Esophagus squamous epithelium (tissue), 5 donors: ENCODE data around the gene TSR3. TPM values are rescaled to one million over a fixed set of nuclear protein-coding genes. Genes with fewer than 3 reads are reported as not detected.

Source experiments
- DNase-seq: peaks from one replicate; lab custom pipeline; 2025; lab: John Stamatoyannopoulos, UW
- H3K27ac ChIP-seq, 4 donors: fragments of 200-600 bp; sonication (generic); one replicate each; pipeline ENCODE4 v1.5.1; 2016 to 2019; ENCODE audit warnings: mild to moderate bottlenecking in 1 of 4
- H3K27me3 ChIP-seq, 4 donors: fragments of 200-600 bp; sonication (generic); 1 replicate in 3 of 4; 2 replicates in 1 of 4; pipeline versions ENCODE4 v1.5.1 to v1.6.0; 2017 to 2021; ENCODE audit warnings: antibody characterized with exemption in 1 of 4
- H3K36me3 ChIP-seq, 3 donors: fragments of 200-600 bp; sonication (generic); one replicate each; pipeline ENCODE4 v1.5.1; 2016 to 2019
- H3K4me1 ChIP-seq, 3 donors: fragments of 200-600 bp; sonication (generic); one replicate each; pipeline ENCODE4 v1.5.1; 2017 to 2019
- H3K4me3 ChIP-seq, 4 donors: fragments of 200-600 bp; sonication (generic); 1 replicate in 3 of 4; 2 replicates in 1 of 4; pipeline ENCODE4 v1.5.1; 2016 to 2019; ENCODE audit warnings: mild to moderate bottlenecking in 2 of 4, moderate library complexity in 1 of 4
- H3K9me3 ChIP-seq, 3 donors: fragments of 200-600 bp; sonication (generic); one replicate each; pipeline ENCODE4 v1.5.1; 2016 to 2019
- POLR2A ChIP-seq, 4 donors: fragments of 450-650 bp; IDR thresholded peaks; one replicate each; pipeline ENCODE4 v1.6.1; 2017; ENCODE audit warnings: antibody characterized with exemption in 4 of 4, mild to moderate bottlenecking in 4 of 4, moderate library complexity in 3 of 4
- WGBS, 2 donors: methylation state at CpG; one replicate each; pipeline ENCODE4 v1.1.5; 2018; 5-methylcytosine and 5-hydroxymethylcytosine counted together
- intact Hi-C: fragments of 100-400 bp; cut with DNase I; formaldehyde crosslinking; loops from one replicate; pipeline ENCODE4 v1.15.0; 2022
- total RNA-seq, 4 donors: library from RNA; depleted of rRNA; stranded (reverse); fragments of >200 nt; gene quantifications; one replicate each; pipeline ENCODE4 v1.1.0, GENCODE V29; 2016
- TF ChIP-seq, protein P1 (sequence below), 6 experiments: fragments of 450-650 bp in 4 of 6; fragments of 200-600 bp in 2 of 6; sonication (generic) in 2 of 6; IDR thresholded peaks; one replicate each; pipeline ENCODE4 v1.5.1; 2016 to 2019; ENCODE audit warnings: antibody characterized with exemption in 6 of 6, mild to moderate bottlenecking in 4 of 6, moderate library complexity in 4 of 6
- donor health status: DM: yes; HTN: yes; CAD: no.

Gene TSR3
- total RNA-seq, 4 donors from 2014 or later: 57.6 to 87.4 (median 70.5) TPM

DNA sequence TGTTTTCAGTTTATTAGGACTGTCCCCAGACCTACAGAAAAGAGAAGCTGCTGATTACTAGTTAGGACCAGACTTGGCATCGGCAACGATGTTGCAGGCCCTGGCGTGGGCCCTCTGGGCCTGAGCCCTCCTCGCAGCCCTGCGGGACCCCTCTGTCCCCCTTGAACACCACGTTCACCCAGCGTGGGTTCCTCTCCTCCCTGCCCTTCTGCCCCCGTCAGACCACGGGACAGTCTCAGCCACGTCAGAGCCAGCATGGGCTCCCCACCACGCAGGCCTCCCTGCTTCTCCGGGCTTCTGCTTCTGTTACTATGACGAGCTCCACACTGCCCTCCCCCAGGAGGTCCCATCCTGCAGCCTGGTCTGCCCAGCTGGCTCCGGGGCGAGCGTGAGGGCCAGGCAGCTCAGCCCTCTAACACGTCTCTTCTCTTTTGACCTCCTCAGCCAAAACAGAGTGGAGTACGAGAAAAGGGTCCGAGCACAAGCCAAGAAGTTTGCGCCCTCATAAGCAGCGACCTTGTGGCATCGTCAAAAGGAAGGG, 27.3 kb downstream of the TSR3 start:
- Histone ChIP-seq H3K4me3 (no peak overlapping the region), H3K9me3 (no peaks in the 10 kb centered on the region), H3K36me3 (peaks cover 29 to 79% (median 41%) of the 10 kb centered on the region in 3 donors), H3K27me3 (no peaks in the 10 kb centered on the region), H3K27ac (no peak overlapping the region), H3K4me1 (no peaks in the 10 kb centered on the region)
- TF ChIP-seq, protein P1, sequence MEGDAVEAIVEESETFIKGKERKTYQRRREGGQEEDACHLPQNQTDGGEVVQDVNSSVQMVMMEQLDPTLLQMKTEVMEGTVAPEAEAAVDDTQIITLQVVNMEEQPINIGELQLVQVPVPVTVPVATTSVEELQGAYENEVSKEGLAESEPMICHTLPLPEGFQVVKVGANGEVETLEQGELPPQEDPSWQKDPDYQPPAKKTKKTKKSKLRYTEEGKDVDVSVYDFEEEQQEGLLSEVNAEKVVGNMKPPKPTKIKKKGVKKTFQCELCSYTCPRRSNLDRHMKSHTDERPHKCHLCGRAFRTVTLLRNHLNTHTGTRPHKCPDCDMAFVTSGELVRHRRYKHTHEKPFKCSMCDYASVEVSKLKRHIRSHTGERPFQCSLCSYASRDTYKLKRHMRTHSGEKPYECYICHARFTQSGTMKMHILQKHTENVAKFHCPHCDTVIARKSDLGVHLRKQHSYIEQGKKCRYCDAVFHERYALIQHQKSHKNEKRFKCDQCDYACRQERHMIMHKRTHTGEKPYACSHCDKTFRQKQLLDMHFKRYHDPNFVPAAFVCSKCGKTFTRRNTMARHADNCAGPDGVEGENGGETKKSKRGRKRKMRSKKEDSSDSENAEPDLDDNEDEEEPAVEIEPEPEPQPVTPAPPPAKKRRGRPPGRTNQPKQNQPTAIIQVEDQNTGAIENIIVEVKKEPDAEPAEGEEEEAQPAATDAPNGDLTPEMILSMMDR (IDR thresholded peaks at IDR 0.05): no peak
- no peak for TF ChIP-seq POLR2A (IDR thresholded peaks at IDR 0.05)
- intact Hi-C loops: no loop called here
- 77 to 82% methylated on average over 13 to 18 of the region's 22 CpGs for WGBS, 2 donors
- no peak for DNase-seq

DNA sequence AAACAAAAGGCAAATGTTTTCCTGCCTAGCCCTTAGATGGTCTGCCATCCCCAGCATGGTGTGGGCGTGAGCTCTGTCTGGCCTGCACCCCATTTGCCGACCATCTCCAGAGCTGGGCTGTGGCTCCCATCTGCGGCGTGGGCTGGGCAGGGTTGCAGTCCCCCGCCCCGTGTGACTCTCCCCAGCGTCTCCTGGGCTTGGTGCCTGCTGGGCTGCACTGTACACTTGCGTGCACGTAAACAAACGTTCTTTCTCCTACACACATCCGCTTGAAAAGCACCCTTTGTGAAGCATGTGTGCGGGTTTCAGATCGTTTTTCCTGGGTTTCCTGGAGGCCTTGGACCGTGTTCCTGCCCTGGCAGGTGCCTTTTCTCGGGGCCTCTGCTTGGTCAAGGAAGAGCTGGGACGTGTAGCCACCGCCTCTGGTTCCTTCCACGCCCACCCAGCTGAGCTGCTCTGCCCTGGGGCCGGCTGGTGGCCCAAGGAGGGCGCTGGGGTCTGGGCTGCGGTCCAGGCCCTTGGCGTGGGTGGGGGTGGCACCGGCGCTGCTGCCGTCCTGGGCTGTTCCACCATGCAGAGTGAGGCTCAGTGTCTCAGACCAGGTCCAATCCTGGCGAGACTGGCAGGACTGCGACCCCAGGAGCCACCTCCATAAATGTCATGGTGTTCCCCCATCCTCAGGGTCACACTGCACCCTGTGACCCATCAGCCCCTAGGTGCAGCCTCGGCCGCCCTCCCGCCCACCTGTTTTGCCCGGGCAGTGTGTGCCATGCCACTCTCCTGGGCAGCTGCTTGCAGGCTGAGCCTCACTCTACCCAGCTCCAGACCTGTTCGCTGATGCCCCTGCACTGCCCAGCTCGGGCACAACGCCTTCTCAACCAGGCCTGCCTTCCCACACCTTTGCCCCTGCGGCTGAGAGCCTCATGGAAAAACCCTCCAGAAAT, 28.1 kb downstream of the TSR3 start:
- Histone ChIP-seq H3K9me3 (no peaks in the 10 kb centered on the region), H3K36me3 (peaks cover 37 to 87% (median 49%) of the 10 kb centered on the region in 3 donors), H3K4me1 (no peaks in the 10 kb centered on the region), H3K27ac (no peak overlapping the region), H3K27me3 (no peaks in the 10 kb centered on the region), H3K4me3 (no peak overlapping the region)
- no peak for DNase-seq
- TF ChIP-seq, protein P1 (IDR thresholded peaks at IDR 0.05): no peak
- no peak for TF ChIP-seq POLR2A (IDR thresholded peaks at IDR 0.05)
- intact Hi-C loops: no loop called here
- 81 to 88% methylated on average over 19 to 22 of the region's 35 CpGs for WGBS, 2 donors

DNA sequence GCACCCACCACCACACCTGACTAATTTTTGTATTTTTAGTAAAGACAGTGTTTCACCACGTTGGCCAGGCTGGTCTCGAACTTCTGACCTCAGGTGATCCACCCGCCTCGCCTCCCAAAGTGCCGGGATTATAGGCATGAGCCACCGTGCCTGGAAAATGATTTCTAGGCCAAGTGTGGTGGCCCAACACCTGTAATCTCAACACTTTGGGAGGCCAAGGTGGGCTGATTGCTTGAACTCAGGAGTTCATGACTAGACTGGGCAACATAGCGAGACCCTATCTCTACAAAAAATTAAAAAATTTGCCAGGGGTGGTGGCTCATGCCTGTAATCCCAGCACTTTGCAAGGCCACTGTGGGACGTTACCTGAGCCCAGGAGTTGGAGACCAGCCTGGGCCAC, 29.3 kb downstream of the TSR3 start:
- Histone ChIP-seq H3K4me3 (no peak overlapping the region), H3K27me3 (no peaks in the 10 kb centered on the region), H3K9me3 (no peaks in the 10 kb centered on the region), H3K36me3 (peaks cover 46 to 98% (median 61%) of the 10 kb centered on the region in 3 donors), H3K27ac (no peak overlapping the region), H3K4me1 (no peaks in the 10 kb centered on the region)
- no peak for TF ChIP-seq POLR2A (IDR thresholded peaks at IDR 0.05)
- TF ChIP-seq, protein P1 (IDR thresholded peaks at IDR 0.05): no peak
- WGBS, 2 donors: 60 to 96% methylated on average over 1 to 6 of the region's 8 CpGs
- intact Hi-C loops: no loop called here
- DNase-seq: no peak

DNA sequence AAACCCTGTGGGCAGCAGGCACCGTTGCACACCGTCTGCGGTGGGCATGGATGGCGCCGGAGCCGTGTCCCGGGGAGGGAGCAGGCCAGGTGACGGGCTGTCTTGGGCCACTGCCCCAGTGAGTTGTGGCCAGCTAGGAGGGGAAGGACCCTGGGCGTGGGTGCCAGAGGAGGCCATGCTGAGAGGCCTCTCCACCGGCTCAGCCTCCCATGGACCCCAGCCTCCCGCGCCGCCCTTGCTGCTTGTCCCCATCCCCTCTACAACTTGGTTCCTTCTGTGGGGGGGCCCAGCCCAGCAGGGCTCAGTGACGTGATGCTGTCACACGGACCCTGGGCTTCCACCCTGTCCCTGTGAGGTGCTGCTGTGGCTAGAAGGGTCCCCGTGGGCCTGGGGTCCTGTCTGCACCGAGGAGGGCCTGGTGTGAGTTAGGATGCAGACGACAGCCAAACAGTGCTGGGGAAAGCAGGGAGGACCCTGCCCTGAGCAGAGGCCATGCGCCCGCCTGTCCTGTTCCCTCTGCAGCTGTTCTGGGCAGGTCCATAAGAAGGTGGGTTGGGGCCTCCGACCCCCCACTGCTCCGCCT, 30.9 kb downstream of the TSR3 start:
- DNase-seq: no peak
- Histone ChIP-seq H3K9me3 (no peaks in the 10 kb centered on the region), H3K27me3 (no peaks in the 10 kb centered on the region), H3K4me1 (no peaks in the 10 kb centered on the region), H3K36me3 (peaks cover 60 to 100% (median 77%) of the 10 kb centered on the region in 3 donors), H3K4me3 (no peak overlapping the region), H3K27ac (no peak overlapping the region)
- TF ChIP-seq, protein P1 (IDR thresholded peaks at IDR 0.05): no peak
- no peak for TF ChIP-seq POLR2A (IDR thresholded peaks at IDR 0.05)
- 66 to 96% methylated on average over 4 of the region's 22 CpGs for WGBS, 2 donors
- intact Hi-C loops: no loop called here

DNA sequence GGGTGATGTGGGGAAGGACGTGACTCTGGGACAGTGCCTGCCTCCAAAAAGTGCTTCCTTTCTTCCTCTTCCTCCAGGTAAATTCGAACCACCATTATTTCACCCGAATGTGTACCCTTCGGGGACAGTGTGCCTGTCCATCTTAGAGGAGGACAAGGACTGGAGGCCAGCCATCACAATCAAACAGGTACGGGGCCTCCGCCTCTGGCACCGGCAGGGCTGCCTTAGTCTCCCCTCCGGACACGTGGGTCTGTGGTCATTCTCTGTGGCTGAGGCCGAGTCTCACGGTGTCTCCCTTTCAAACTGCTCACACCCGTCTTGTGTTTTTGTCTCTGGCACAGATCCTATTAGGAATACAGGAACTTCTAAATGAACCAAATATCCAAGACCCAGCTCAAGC, 31.6 kb downstream of the TSR3 start:
- Histone ChIP-seq H3K27ac (no peak overlapping the region), H3K36me3 (peaks cover 66 to 100% (median 79%) of the 10 kb centered on the region in 3 donors), H3K4me3 (no peak overlapping the region), H3K27me3 (no peaks in the 10 kb centered on the region), H3K4me1 (peaks cover 0 to 2% (median 0%) of the 10 kb centered on the region in 3 donors), H3K9me3 (no peaks in the 10 kb centered on the region)
- 84 to 85% methylated on average over 6 to 11 of the region's 12 CpGs for WGBS, 2 donors
- TF ChIP-seq POLR2A (IDR thresholded peaks at IDR 0.05): no peak
- TF ChIP-seq, protein P1 (IDR thresholded peaks at IDR 0.05): no peak
- no peak for DNase-seq
- intact Hi-C loops: no loop called here
